ENCODE measurements around the gene TPI1. TPM values are rescaled to one million over a fixed set of nuclear protein-coding genes. Genes with fewer than 3 reads are reported as not detected.

The TPI1 gene
- total and polyA plus RNA-seq, 2 donors (not counting 3 experiments of a cell fraction or from before 2014, with no cell fraction given), result 643 to 1,816 TPM

- FAIRE-seq, result no peak
- no TSS peak for BruUV-seq (replicated peaks)
- peaks cover 3% of the 10 kb centered on the region in 2 experiments for H3K27me3 ChIP-seq (ENCODE audit: control insufficient read depth in 2 of 2, insufficient read depth in 2 of 2, low read length in 2 of 2)
- DNase-seq (ENCODE audit: low read depth, low spot score), result no peak
- H3K4me2 ChIP-seq (ENCODE audit: insufficient read depth, low read length), result no peak overlapping the region
- no peaks in the 10 kb centered on the region for H4K20me1 ChIP-seq (replicated peaks; ENCODE audit: control insufficient read depth, extremely low read depth, insufficient read depth, low read length)
- no peak overlapping the region for H3K9ac ChIP-seq (replicated peaks; ENCODE audit: extremely low read depth, insufficient read depth, low read length)
- H3K9me1 ChIP-seq (replicated peaks; ENCODE audit: control insufficient read depth, extremely low read depth, insufficient read depth, low read length), result no peaks in the 10 kb centered on the region
- no peaks in the 10 kb centered on the region for H3K36me3 ChIP-seq (ENCODE audit: control insufficient read depth in 2 of 2, extremely low read depth in 1 of 2, insufficient read depth in 2 of 2, low read length in 2 of 2)
- H2AFZ ChIP-seq (ENCODE audit: low read depth, low read length), result no peak overlapping the region
- CTCF ChIA-PET, result interaction anchor here (12.0 kb wide), 1 partner anchor 67 kb away, joined by 148 read pairs; the partner anchor contains the start of gene MLF2
- H3K27ac ChIP-seq (ENCODE audit: insufficient read depth, low read depth, low read length), result no peak overlapping the region
- POLR2A ChIA-PET, result no interaction called here
- TF ChIP-seq JUN (IDR thresholded peaks at IDR 0.05; ENCODE audit: borderline replicate concordance, insufficient read depth, insufficient read length, low read depth) (no peak), FOS (IDR thresholded peaks at IDR 0.05; ENCODE audit: borderline replicate concordance, insufficient read depth, low read length) (no peak), GATA2 (IDR thresholded peaks at IDR 0.05; ENCODE audit: insufficient read depth, insufficient read length, low read depth, low read length) (no peak), POLR2AphosphoS5 (IDR thresholded peaks at IDR 0.05; ENCODE audit: insufficient read depth, low read depth, low read length) (no peak), CTCF (IDR thresholded peaks at IDR 0.05; ENCODE audit: extremely low read depth in 1 of 2, insufficient read depth in 1 of 2, low read depth in 1 of 2, low read length in 2 of 2) (no peak), MAX (IDR thresholded peaks at IDR 0.05; ENCODE audit: insufficient read depth, insufficient read length) (no peak), EZH2 (IDR thresholded peaks at IDR 0.05; ENCODE audit: borderline replicate concordance, low read depth, low read length, severe bottlenecking) (no peak)
- intact Hi-C loops (cut with micrococcal nuclease) (no loop called here), dilution Hi-C loops (cut with MboI; ENCODE audit: extremely low pct_ligation_motif_present, low sequenced_read_pairs) (no loop called here)
- no peaks in the 10 kb centered on the region for H3K79me2 ChIP-seq (ENCODE audit: control insufficient read depth, insufficient read depth, low read length)
- no peak overlapping the region for H3K4me3 ChIP-seq (replicated peaks in 1 of 3; ENCODE audit: insufficient read depth in 1 of 3, low read depth in 1 of 3, low read length in 3 of 3)
- H3K9me3 ChIP-seq (replicated peaks; ENCODE audit: control insufficient read depth, insufficient read depth, low read length), result no peaks in the 10 kb centered on the region
- peaks cover 16% of the 10 kb centered on the region for H3K4me1 ChIP-seq (ENCODE audit: control insufficient read depth, extremely low read depth, insufficient read depth, low read length)
These were observed 47.2 kb upstream of the TPI1 start for GRCh38 chr12:6820166-6820565.
